IPS DF 19.7 (cell line): Measurements from ENCODE around the gene SC5D.

ENCODE experiments used
- DNase-seq: peaks from one replicate; pipeline ENCODE4 v3.0.0-alpha.2; 2013; ENCODE audit warnings: low read depth, low spot score

The SC5D gene, protein sequence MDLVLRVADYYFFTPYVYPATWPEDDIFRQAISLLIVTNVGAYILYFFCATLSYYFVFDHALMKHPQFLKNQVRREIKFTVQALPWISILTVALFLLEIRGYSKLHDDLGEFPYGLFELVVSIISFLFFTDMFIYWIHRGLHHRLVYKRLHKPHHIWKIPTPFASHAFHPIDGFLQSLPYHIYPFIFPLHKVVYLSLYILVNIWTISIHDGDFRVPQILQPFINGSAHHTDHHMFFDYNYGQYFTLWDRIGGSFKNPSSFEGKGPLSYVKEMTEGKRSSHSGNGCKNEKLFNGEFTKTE

DNA sequence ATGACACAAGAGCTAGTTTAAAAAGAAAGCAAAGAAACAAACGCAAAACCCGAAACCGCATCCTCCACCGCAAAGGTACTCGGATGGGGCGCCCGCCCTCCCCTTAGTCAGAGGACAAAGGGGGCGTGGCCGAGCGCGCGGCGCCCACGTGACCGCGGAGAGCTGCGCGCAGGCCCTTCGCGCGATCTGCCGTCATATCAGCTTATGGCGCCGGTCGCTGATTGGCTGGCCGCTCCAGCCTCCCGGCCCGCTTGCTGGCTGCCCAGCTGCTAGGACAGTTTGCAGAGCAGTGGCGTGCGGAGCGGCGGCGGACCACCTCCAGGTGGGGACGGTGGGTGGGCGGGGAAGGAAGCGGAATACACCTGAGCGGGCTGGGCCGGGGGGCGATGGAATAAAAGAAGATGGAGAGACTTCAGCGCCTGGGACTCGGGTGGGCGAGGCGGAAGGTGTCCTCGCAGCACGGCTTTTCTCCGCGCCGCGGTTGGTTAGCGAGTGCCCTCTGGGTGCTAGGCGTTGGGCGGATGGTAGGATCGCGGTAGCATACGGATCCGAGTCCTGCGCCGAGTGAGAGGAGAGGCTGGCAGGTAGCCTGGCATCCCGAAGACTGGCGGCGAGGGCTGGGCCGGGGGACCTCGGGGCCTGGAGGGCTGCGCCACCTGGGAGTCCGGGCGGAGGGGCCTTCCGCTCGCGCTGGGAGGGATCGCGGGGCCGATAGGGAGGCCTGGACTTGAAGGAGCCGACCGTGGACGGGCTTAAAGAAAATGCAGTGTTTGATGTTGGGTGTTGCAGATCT, at the start of gene SC5D:
Gene SC5D, plus strand, starts transcription at position 277 of the 793 bp plus-strand sequence. CDS start 10,605 bp downstream, outside the sequence.
- DNase-seq: peak; percentile 89

DNA sequence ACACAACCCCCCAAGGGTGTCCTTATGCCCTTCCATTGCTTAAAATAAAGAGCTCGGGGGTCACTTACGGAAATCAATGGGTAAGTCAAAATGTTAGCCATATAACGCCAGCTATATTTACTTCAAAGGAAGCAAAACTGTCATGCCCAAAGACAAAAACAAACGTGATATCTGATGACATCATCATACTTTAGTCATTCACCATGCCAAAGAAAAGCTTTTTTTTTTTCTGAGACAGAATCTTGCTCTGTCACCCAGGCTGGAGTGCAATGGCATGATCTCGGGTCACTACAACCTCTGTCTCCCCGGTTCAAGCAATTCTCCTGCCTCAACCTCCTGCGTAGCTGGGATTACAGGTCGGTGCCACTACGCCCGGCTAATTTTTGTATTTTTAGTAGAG, 47.7 kb upstream of the SC5D start:
- DNase-seq: no peak

DNA sequence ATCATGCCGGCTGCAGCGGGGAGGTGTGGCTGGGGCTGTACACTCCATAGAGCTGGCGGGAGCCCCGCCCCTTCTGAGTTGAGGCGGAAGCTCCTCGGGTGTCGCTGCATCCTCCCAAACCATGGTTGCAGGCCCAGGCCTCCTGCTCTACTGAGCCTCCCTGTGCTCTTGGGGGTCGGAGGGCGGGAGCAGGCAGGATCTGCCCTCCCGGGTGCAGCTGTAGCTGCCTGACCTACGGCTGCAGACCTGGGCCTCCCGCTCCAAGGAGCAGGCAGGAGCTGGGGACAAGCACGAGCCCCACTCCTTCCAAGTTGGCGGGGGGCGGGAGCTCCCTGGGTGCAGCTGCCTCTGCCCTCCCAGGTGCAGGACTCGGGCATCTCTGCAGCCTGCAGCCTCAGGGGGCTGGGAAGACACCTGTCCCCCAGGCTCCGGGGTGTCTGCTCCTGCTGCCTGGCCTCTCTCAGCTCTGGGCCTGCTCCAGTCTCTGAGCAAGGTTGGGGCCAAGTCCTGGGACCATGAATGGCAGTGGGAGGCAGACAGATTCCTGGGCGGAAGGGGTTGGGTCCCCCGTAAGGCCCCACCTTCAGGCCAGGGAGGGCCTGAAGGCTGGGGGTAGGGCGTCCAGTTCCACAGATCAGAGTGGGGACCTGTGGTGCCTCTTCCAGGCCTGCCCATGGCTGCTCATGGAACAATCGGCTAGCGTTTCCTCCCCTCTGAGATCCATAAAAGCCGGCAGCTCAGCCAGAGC, 46.4 kb upstream of the SC5D start:
- no peak for DNase-seq

DNA sequence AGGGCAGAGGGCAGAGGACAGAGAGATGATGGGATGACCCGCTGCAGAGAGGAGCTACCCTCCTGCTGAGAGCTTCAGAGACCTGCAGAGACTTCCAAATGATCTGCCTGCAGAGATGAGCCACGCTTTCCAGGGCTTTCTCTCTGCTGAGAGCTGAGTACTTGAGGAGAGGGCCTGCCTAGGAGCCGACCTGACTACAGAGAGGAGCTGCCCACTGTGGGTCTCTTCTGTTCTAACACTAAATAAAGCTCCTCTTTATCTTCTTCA, 45.9 kb upstream of the SC5D start:
- DNase-seq: no peak

DNA sequence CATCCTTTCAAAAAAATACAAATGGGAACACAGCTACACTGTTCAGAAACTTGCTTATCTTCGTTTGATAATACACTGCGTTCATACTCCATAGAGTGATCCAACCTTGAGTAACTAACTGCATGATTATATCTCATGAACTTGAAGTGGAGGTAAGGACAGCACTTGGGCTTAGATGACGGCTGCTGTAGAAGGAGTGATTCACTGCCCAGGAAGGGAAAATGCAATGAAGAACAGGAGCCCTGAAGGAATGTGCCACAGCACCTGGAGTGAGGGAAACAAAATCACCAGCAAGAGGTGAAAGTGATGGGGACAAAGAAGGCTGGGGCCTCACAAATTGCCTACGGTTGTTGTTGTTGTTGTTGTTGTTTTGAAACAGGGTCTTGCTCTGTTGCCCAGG, 44.1 kb upstream of the SC5D start:
- no peak for DNase-seq

DNA sequence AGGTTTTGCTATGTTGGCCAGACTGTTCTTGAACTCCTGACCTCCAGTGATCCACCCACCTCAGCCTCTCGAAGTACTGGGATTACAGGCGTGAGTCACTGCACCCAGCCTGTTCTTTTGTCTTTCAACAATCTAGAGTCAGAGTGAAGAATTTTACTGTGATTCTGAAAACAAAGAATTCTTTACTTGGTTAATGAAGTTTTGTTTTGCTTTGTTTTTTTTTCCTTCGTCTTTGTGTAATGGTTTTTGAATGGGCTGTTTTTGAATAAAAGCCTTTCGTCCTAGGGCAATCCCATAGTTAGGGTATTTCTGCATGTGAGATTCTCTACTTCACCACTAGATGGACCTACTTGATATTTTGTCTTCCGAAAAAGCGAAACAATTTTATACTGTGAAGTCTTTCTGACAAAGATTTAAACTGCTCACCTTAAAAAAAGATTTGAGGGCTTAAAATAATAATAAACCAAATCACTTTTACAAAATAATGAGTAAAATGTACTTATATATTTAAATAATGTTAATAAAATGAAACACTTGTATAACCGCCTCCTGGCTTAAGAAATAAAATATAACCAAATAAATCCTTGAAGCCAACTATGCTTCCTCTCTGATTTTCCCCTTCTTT, 43.4 kb upstream of the SC5D start:
- no peak for DNase-seq

DNA sequence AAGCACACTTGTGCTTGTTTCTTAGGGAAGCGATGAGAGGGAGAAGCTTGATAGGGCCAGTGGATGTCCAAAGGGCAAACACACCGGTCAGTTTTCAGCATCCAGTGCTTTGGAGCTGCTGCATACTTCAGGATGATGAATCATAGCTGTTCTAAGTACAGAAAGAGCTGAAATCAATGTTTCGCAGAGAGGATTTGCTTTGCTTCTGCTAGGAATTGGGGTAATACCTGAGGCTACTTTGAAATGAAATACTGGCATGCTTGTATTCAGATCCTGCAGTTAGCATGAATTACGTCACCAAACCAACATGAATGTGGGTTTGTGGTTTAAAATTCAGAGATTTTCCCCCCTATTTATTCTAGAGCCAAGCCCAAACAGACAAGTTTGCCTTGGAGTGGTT, 41.7 kb upstream of the SC5D start:
- DNase-seq: no peak

DNA sequence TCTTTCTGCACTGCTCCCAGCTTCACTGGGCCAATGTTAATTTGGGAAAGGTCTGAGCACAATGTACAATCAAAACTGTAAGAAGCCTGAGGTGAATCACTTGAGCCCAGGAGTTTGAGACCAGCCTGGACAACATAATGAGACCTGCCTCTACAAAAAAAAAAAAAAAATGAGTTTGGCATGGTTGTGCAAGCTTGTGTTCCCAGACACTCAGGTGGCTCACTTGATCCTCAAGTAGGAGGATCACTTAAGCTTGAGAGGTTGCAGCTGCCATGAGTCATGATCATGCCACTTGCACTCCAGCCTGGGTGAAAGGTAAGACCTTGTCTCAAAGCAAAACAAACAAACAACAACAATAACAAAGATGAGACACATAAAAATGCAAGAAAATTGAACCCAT, 38.6 kb upstream of the SC5D start:
- DNase-seq: no peak

DNA sequence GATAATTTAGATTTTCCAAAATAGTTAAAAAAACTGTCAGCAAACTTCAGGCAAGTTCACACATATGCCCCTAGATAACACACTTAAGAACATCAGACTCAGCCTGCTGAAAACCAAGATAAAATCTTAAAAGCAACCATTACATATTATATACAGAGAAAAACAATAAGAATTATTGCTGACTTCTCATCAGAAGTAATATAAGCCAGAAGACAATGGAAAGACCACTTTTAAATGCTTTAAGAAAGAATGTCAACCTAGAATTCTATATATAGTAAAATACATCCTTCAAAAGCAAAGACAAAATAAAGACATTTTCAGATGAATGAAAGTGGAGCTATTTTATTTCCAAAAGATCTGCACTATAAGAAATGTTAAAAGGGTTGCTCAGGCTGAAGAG, 37.8 kb upstream of the SC5D start:
- DNase-seq: no peak

DNA sequence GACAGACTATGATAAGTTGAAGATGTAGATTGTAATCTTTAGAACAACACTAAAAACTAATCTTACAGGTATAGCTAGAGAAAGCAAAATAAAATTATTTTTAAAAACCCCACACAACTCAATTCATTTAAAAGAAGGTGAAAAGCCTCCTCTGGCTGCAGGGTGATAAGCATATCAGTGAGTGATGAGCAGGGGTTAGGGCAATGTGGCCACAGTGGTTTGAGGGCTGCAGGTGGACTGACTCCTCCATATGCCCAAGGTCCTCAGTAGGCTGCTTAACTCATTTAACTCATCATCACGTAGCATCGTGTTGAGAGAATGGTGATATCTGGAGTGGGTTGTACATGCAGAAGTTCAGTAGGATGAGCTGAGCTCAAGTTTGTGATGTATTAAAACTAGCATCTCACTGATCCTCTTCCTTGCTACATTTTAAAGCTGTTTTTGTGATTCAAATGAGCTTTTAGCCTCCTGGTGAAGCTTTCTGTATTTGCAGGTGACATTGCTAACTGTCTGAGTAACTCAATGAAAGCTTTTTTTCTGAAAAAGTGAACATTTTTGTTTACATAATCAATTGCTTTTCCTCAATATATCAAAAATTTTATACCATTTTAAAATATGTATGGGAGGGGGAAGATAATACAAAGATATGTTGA, 37.0 kb upstream of the SC5D start:
- DNase-seq: no peak

DNA sequence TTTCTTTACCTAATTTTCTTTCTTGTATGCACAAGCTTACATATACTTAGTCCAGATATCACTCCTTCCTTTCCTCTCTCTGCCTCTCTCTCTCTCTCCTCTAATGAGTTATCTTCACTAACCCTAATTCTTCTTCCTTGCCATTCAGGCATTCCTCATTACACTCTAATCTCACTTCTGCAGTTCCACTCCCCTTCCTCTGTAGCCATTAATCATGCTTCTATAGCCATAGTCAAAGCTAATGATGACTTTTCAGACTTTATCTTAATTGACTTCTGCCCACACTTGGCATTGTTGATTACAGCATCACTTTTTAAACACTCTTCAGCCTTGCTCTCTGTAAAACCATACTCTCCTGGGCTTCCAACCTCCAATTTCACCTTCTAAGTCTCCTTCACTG, 35.3 kb upstream of the SC5D start:
- no peak for DNase-seq

DNA sequence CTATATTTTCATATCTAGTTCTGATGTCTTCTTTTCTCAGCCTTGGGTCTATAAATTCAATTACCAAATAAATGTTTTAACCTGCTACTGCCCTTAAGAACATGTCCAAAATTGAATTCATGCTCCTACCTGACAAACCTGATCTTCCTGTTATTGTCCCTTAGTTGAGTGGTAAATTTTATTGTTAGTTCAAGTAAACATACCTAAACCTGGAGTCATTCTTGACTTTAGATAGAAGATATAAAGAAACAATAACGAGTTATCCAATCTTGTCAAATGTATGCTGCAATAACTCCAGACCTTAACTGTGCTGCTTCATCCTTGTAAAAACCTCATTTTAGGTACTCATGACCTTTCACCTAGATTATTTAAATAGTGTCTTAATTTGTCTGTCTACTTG, 34.6 kb upstream of the SC5D start:
- no peak for DNase-seq

DNA sequence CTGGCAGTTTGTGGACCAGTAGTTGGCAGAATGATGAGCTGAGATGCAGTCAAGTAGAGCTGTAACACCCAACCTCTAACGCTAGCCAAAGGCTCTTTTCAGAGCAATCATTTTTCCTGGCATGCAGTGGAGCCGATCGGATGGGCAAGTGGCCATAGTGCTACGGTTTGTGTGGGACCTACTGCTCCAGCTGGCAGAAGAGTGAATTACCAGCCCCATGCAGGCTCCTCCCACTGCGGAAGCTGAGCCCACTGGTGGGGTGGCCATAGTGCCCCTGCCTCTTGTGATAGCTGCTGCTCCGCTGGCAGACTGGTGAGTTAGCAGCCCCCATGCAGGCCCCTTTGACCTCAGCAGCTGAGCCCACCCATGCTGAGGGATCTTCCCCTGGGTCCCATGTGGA, 27.0 kb upstream of the SC5D start:
- DNase-seq: no peak

DNA sequence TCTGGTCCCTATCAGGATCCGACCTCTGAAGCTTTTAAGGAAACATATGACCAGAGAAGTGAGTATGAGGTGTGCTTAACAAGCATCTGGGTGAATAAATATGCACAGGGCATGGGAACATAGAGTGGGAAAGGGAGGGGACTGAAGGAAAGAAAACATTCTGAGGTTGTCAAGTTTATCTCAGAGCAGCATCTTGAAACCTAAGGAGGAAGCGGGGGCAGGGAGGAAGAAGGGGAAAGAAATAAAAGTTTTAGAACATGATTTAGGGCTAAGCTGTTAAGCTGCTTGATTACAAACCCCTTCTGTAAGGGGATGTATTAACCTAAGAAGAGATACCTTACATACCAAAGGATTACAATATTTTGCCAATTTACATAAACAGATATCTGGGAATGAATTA, 24.0 kb upstream of the SC5D start:
- DNase-seq: no peak

DNA sequence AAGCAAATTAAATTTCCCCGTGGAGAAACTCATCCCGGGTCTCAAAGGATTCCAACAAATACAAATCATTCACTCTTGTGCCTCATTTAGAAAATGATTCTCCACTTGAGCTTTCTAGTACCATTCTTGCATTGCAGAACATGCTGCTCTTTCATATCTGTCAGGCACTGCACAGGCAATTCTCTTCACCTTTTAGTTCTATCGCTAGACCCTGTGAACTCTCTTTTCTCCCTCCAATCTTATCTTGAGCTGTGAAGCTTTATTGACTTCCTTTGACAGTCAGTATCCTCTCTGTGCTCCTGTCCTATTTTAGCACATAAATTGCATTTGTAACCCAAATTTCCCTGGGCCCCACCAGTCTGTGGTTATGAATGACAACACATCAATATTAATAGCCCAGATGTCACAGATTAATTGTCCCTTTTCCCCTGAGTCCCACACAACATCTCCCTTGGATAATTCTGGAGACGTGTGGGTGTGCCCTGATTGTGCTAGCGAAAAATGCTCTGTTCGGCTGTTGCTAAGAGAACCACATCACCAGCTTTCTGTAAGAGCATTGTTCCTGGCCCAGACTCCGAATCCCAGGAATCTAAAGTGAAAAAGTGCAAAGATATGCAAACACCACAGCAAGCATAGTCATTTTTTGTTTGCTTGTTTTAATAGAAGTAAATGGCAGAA, 22.4 kb upstream of the SC5D start:
- DNase-seq: no peak

DNA sequence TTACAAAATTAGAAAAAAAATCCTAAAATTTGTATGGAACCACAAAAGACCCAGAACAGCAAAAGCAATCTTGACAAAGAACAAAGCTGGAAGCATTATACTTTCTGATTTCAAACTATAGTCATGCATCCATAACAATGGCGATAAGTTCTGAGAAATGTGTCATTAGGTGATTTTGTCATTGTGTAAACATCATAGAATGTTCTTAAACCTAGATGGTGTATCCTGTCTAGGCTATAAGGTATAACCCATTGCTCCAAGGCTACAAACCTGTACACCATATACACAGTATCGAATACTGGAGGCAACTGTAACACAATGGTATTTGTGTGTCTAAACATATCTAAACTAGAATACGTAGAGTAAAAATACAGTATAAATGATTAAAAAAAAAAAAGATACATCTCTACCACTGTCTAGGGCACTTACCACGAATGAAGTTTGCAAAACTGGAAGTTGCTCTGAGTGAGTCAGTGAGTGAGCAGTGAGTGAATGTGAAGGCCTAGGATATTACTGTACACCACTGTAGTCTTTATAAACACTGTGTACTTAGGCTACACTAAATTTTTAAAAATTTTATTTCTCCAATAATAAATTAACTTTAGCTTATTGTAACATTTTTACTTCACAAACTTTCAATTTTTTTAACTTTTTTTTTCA, 18.1 kb upstream of the SC5D start:
- DNase-seq: no peak

DNA sequence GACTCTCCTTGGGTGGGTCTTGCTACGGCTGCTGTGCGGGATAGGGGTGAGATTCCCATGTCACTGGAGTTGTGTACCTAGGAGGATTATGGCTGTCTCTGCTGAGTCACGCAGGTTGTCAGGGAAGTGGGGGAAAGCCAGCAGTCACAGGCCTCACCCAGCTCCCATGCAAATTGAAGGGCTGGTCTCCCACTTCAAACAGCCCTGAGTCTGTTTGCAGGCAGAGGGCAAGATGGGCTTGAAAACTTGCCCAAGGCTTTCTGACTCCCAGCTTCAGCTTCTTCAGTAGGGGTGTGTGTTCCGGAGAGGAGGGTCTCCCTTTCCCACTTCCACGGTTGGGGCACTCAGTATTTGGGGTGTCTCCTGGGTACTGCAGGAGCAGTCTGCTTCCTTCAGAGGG, 10.9 kb upstream of the SC5D start:
- no peak for DNase-seq

DNA sequence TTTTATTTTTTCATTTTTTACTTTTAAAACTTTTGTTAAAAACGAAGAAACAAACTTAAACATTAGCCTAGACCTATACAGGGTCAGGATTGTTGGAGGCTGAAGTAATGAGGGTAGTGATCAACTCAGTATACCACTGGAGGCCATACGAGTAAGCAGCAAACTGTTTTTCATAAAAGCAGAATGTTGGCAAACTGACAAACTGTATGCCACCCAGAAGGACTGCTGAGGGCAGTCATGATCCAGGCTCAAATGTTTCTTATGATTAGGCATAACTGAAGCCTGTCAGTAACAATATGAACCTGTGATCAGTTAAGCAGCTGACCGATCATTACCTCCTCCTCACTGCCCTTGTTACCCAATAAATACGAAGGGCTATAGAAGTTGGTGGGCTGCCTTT, 10.2 kb upstream of the SC5D start:
- DNase-seq: no peak

DNA sequence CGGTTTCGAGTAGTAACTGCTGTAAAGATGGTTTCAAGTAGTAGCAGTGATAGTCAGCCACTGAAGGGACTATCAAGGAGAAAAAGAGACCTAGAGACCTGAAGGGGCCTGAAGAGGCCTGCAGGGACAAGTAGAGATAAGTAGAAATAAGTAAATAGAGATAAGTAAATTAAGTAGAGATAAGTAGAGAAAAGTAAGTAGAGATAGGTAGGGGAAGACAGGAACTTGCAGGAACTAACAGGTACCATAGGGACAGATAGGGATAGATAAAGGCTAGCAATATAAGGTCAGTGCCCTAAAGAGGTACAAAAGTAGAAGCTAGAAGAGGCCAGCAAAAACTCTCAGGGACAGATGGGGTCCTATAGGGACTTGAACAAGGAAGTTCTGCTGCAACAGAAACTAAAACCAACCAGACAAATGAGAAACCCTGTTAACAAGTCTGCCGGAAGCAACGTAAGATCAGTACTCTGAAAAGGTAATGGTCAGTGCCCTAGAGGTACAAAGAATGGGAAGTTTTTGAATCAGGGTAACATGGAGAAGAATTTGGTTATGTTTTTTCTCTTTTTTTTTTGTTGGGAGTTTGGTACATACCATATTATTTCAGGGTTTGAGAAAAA, 9.6 kb upstream of the SC5D start:
- DNase-seq: no peak

DNA sequence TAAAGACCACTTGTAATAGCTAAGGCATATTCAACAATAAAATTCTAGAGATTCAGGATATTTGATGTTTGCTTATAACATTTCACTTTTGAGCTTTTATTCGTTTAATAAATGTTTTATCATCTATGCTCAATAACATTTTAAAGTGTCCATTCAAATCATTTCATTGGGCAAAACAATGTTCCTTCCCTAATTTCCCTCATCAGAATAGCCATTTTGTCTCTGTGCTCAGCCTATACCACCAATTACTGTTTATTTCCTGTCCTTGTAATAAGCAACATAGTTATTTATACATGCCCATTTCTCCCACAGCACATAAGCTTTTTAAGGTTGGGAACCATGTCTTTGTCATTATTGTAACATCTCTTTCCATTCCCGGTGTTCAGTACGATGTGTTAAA, 1.3 kb upstream of the SC5D start:
- DNase-seq: no peak
